ENCODE data around the gene NUMB. TPM values are rescaled to one million over a fixed set of nuclear protein-coding genes. Genes with fewer than 3 reads are reported as not detected.

NUMB gene
- 76.4 TPM for total RNA-seq
- long read RNA-seq, transcript NUMB-226 (5 exons, 847 nt), result major isoform, 13 of 65 reads
- long read RNA-seq, transcript NUMB-211 (11 exons, 3,607 nt), result minor isoform, 5 of 65 reads
- long read RNA-seq, partial matches to known transcripts, result 12 of 65 reads
- long read RNA-seq, other reads (novel, unspliced or antisense), result 30 of 65 reads

- peak; percentile 97 for DNase-seq (ENCODE audit: low spot score)
Measured at GRCh38 chr14:73458183-73458976, at the start of gene NUMB. Gene NUMB, minus strand, starts transcription at chr14:73458546. Its CDS starts 102,795 bp downstream, at chr14:73355751.

DNA sequence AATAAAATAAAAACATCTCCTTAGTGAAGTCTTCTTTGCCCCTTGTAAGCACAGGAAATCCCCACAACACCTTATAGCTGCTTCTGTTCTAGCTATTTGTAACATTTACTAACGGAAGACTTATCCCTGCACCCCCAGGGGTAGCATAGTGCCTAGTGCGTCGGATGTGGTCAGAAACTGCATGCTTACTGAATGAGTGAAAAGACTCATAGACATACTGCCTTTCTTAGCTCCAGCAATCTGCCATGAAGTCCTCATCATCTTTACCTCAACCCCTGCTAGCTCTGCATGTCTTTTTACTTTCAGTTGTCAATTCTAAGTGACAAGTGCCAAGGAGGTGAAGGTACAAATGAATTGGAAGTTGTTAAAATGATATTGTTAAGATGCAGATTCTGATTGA, 45.3 kb upstream of the NUMB start:
- DNase-seq (ENCODE audit: low spot score), result no peak

- DNase-seq (ENCODE audit: low spot score), result no peak
Measured at GRCh38 chr14:73502017-73502619, 43.8 kb upstream of the NUMB start.

- no peak for DNase-seq (ENCODE audit: low spot score)
Measured at GRCh38 chr14:73500360-73500759, 42.0 kb upstream of the NUMB start.

GRCh38 chr14:73494593-73494992, 36.2 kb upstream of the NUMB start:
- DNase-seq (ENCODE audit: low spot score), result no peak

GRCh38 chr14:73492670-73493069, 34.3 kb upstream of the NUMB start:
- no peak for DNase-seq (ENCODE audit: low spot score)

DNA sequence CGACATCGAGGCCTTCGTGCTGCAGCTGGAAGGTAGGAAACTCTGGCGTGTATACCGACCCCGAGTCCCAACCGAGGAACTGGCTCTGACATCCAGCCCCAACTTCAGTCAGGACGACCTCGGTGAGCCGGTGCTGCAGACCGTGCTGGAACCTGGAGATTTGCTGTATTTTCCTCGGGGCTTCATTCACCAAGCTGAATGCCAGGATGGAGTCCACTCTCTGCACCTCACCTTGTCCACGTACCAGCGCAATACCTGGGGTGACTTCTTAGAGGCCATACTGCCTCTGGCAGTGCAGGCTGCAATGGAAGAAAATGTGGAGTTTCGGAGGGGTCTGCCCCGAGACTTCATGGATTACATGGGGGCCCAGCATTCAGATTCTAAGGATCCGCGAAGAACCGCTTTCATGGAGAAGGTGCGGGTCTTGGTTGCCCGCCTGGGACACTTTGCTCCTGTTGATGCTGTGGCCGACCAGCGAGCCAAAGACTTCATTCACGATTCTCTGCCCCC, 33.8 kb upstream of the NUMB start:
- no peak for DNase-seq (ENCODE audit: low spot score)

GRCh38 chr14:73491256-73492042, 33.1 kb upstream of the NUMB start:
- no peak for DNase-seq (ENCODE audit: low spot score)

DNA sequence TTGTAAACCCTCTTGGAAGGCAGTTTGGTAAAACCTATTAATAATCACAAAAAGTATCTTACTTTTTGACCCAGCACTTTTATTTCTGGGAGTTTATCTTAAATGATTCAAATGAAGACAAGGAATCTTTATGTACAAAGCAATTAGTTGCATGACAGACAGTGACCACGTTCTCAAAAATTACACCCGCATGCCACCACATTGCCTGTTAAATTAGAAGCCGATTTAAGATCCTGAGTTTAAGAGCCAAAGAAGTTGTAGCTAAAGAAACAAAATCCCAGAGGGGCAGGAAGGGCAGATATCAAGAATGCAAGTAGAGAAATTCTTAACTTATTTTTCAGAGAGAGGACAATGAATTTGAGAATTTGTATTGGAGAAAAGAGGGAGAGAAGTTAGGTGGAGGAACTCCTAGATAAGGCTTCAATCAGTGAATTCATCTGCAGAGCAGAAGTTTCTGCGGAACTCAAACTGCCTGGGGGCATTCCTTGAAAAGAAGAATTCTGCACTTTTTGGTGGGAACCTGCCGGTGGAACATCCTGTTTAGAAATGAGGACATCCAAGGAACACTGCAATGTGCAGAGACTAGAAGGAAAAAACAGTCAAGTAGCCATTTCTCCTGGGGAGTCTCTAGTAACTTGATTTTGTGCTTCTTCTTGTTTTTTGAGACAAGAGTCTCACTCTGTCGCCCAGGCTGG, 31.3 kb upstream of the NUMB start:
- DNase-seq (ENCODE audit: low spot score), result no peak

- DNase-seq (ENCODE audit: low spot score), result no peak
Measured at GRCh38 chr14:73478684-73479083, 20.3 kb upstream of the NUMB start.

DNA sequence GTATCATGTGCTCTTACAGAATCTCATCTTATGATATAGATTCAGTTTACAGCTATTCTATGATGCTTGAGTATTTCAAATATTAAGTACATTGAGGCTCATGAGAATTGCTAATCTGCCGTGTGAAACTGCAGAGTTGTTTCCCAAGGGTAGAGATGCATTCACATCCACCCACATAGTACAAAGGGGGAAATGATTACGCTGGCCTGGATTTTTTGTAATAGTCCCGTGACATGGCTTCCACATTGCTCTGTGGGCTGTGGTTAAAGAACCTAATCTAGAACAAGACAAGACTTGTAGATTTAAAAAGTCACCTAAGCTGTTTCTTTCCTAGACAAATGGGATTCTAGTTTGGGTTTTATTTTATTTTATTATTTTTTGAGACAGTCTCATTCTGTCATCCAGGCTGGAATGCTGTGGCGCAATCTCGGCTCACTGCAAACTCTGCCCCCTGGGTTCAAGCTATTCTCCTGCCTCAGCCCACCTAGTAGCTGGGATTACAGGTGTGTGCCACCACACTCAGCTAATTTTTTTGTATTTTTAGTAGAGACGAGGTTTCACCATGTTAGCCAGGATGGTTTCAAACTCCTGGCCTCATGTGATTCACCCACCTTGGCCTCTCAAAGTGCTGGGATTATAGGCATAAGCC, 19.4 kb upstream of the NUMB start:
- DNase-seq (ENCODE audit: low spot score), result no peak

GRCh38 chr14:73476451-73476931, 18.1 kb upstream of the NUMB start:
- no peak for DNase-seq (ENCODE audit: low spot score)

DNA sequence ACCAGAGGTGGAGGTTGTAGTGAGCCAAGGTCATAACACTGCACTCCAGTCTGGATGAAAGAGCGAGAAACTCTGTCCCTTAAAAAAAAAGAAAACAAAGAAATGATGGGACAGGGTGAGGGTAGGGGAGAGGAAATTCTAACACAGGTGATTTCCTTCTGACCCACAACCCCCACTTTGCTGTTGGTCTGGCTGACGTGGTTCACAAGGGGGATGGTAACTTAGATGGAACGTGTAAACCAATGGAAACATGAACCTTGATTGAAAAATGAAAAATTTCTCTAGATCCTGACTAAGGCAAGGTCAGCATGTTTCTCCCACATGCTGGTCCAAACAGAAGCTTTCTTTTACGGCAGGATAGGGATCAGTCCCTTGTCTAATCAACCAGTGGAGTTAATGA, 16.6 kb upstream of the NUMB start:
- DNase-seq (ENCODE audit: low spot score), result no peak

DNA sequence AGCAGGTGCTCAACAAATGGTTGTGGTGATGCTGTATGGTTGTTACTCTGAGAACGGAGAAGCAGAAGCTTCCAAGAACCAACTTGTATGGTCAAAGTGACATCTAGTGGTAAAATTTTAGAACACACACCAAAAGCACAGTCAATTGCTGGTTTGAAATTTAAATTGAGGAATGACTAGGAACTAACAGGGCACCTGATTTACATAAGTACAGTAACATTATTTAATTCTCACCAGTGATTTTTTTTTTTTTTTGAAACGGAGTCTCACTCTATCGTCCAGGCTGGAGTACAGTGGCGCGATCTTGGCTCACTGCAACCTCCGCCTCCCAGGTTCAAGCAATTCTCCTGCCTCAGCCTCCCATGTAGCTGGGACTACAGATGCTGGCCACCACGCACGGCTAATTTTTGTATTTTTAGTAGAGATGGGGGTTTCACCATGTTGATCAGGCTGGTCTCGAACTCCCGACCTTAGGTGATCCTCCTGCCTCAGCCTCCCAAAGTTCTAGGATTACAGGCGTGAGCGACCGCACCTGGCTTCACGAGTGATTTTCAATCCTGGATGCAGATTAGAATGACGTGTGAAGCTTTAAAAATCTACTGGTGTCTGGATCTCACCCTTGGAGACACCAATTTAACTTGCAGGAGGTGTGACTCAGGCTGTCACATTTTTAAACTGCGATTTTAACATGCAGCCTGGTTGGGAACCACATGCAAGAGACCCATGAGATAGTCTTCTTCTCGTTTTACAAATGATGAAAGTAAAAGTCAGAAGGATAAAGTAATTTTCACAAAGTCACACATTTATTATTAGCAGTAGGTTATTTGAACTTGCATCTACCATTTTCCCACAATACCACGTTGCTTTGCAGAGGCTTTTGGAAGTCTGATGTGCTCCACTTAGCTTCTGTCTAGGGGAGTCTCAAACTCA, 14.1 kb upstream of the NUMB start:
- DNase-seq (ENCODE audit: low spot score), result no peak

DNA sequence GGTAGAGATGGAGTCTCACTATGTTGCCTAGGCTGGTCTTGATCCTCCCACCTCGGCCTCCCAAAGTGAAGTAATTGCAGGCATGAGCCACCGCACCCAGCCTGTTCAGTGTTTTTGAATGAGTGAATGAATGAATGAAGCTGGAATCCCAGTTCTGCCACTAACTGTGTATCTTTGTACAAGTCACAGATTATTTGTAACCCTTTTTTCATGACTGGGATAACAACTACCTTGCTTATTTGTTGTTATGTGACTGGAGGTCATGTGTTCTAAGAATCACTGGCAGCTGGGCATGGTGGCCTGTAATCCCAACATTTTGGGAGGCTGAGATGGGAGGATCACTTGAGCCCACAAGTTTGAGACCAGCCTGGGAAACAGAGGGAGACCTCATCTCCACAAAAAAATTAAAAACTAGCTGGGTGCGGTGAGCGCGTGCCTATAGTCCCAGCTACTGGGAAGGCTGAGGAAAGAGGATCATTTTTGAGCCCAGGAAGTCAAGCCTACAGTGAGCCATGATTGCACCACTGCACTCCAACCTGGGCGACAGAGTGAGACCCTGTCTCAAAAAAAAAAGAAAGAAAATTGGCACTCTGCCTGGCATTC, 13.3 kb upstream of the NUMB start:
- DNase-seq (ENCODE audit: low spot score), result no peak

DNA sequence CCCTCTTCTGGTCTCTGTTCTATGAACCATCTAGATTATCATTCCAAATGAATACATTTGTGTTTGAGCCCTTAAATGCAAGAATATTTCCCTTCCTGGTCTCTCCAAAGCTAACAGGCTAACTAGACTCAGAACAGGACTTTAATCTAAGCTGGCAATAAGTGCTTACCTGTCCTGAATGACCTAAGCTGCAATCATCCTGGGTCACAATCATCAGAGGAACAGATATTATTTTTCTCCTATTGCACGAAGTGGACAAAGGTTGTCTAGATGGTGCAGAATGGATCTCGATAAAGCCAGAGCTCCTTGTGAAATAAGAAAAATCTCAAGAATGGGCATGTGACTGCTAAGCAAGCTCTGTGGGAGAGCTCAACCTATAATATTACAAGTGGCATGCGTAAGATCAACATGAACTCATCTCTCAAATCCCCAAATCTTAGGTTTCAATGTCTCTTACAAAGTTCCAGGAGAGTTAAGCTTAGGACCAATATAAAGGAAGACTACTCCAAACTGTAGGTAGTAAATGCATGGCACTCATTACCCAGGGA, 10.6 kb upstream of the NUMB start:
- DNase-seq (ENCODE audit: low spot score), result no peak

- no peak for DNase-seq (ENCODE audit: low spot score)
Measured at GRCh38 chr14:73467800-73468199, 9.5 kb upstream of the NUMB start.

DNA sequence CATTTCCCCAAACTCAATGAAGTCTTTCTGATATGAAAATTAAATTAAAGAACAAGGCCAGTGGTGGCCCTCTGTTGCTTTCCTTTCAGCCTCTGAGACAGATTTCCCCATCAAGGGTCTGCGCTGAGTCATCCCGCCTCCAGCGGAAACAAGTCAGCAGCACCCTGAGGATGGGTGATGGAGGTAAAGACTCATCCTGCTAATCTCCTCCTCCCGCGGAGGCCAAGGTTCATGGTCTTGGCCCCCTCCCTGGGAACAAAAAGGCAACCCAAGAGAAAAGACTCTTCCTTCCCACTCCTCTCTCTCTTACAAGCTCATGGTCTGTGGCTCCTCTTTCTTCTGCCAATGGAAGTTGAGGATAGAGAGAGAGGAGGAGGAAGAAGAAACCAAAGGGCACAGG, 9.0 kb upstream of the NUMB start:
- DNase-seq (ENCODE audit: low spot score), result no peak

Measured in mesenteric fat pad (tissue), 1 donor.